ENCODE results near the gene GRIK1.

GRIK1 gene

DNA sequence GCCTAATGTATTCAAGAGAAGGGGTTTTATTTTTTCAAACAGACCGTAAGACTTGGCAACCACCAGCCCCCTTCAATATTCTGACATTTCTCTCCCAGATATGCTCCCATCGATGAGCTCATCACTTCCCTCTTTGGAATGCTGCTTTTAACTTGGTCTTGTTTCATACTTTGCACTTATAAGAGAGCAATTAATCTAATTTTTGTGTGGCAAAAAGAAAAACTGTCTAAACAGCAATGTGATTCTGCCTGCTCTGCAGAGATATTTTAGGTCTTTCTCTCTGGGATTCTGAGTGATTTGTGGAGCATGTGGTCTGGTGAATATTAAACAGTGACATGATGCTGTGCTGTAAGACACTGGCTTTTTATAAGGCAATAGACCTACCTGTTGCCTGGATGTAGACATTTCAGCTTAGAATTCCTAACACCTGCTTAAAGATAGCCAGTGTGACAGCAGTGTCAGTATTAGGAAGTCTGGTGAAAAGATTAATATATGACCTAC is 356.3 kb downstream of the GRIK1 start:
- no peak for DNase-seq

DNA sequence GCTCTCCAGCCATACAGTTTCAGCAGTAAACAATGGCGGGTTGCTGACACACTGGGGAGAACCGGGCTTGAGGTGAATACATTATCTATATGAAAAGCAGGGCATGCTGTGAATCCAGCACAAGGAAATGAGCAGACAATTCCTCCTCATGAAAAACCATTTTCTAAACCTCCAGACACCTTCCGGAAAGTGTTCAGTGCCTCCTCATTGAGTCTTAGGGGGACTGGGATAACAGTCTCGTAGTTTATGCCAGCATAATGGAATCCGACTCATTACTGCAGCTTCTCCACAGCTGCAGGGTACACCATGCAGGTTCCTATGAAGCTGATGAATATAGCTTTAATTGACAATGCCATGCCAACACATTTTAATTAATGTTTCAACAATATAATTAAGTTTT is 356.9 kb downstream of the GRIK1 start:
- DNase-seq = no peak

DNA sequence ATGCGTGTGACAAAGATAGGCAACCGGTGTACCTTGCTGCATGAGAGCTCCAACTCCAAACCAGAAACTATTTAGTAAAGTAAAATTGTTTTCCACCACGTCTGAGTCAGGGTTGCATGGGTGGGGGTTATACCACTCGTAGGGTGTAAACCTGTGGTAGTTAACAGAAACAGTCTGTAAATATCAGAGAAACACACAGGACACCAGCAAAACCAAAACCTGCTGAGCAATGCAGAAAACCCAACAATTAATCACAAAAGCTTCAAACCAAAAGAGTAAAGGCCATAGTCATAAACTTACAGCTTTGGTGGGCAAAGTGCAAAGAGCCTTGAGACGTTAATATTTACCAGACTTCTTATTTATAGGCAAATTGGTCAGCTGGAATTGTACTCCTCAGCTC is 358.4 kb downstream of the GRIK1 start:
- DNase-seq = no peak

DNA sequence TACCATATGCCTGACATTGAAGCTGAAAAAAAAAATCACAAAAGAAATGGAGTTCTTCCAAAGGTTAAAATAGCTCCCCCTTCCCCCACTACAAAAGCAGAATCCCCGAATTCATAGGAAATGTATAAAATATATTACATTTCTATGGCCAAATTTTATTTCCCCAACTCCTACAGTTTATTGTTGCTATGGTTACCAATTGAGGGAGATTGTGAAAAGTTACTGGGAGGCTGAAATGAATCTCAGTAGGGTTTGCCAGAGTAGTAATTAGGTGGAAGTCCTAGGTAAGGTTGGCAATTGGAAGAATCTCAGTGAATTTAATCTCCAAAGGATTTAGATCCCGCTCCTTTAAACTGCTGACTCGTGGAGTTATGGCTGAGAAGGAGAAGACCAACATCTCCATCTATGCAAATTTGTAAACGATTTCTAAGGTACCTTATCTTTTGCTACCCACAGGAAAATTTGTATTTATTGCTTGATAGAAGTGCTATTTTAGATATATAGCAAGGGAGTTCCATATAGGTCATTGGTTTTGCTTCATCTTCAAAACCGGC is 359.0 kb downstream of the GRIK1 start:
- DNase-seq = no peak

DNA sequence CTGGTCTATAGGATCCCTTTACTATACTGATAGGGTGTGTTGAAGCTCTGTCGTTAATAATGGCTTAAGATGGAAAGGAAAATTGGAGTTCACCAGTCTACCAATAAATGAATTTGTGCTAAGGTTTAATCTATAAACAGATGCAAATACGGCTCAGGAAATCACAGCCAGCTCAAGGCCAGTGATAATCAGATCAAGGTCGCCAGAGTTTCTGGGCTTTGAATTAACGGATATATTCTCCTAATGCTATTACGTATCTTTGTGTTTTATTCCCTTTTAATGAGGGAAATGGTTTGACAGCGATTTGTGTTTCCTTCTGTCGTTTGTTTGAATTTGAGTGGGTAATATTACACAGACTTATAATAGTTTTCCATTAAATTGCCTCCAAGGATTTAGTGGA is 361.5 kb downstream of the GRIK1 start:
- no peak for DNase-seq

DNA sequence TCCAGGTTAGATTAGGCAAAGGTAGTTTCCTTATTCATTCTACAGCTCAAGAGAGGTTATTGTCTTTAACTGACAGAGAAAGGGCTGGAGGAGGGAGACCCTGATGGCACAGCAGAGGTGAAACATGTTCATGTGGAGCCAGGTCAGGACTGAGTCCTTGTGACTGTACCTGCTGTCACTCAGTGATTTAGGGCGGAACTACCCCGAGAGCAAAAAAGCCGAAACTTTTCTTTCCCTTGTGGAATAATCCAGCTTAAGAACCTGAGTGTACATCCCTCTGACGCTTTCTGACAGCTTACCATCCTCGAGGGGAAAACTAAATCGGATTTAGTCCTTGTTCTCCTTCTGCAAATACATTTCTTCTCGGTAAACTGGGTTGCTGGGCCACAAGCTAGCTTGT is 367.8 kb downstream of the GRIK1 start:
- no peak for DNase-seq

DNA sequence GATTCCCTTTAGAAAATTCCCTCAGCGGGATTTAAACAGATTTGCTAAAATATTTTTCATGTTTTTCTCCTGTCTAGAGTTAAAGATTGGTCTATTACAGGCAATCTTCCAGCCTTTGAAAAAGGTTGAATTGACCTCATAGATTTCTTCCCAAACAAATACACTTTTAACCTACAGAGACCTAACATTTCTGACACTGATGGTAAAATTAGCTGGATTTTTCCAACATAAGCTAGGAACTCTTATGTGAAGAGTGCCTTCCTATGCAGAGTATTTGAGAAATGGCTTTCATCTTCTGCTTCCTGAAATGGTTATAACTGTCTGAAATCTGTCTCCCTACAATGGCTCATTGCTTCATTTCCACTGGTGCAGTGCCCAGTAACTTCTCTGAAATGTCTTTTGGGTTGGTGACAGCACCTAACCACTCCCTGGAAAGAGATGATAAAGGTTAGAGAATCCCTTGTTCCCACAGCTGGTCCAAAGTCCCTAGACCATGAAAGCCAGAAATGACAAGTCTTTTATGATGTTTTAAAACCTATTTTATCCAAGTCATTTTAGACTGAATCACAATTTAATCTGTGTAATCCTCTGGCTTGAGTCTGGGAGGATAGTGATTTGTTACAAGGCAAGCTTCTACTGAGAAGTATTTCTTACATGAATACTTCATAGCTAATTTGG is 371.6 kb downstream of the GRIK1 start:
- DNase-seq = no peak

DNA sequence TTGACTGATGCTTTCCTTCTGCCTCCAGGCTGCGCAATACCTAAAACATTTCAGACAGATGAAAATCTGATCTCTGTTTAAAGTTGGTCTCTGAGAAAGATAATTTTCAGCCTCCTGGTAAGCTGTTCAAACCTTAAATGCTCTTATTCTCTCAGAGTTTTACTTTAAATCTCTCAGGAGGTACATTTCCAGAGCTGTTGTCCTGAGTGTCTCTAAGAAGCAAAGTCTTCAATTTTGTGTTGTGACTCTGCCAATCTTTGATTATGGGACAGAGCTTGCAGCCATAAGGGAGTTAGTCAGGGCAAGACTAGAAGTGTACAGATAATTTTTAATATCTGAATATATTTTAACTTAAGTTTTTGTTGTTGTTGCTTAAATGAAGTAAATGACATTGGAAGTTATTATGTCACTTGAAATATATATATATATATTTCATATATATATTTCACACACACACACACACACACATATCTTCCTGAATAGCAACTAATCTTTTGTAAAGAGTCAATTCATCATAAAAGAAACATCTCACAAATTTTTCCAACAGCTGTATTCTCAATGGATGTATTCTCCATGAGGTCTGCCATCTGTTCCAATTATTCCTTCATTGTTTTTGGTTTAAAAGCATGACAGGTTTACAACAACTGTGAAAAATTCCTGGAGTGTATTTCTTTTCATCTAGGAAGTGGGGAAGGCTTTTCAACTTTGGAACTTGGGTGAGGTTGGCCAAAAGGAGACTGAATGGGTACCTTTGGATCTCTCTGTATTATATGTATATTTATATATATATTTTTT is 381.7 kb downstream of the GRIK1 start:
- DNase-seq = no peak

DNA sequence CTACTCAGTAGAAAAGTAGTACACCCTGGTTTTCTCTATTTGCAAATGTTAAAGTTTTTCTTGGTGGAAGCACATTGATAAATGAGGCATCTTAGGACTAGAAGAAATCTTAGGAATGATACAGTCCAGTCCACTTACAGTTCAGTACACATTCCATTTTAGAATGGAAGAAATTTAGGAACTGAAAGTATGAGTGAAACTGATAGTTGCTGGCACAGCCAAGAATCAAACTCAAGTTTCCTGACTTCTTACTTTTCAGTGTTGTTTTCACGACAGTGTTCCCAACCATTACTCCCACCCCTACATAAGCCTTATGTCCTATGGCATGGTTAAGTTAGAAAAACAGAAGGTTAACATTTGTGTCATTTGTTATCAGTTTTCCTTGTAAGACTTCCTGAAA is 382.6 kb downstream of the GRIK1 start:
- DNase-seq = no peak

DNA sequence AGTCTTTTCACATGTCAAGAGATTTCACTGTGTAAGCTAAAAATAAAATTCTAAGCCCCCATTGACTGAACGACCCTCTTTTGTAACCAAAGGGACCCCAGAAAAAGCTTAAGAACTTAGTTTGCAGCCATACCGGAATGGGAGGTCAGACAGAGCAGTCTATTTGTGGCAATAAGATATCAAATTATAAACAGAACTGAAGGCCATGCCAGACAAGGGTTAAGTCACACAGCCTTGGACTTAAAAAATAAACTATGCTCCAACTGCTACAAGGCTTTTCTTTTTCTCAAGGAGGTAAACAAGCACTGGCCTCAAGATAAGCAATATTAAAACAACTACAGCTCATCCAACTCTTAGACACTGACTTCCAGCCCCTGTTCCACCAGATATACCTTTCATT is 384.2 kb downstream of the GRIK1 start:
- no peak for DNase-seq

DNA sequence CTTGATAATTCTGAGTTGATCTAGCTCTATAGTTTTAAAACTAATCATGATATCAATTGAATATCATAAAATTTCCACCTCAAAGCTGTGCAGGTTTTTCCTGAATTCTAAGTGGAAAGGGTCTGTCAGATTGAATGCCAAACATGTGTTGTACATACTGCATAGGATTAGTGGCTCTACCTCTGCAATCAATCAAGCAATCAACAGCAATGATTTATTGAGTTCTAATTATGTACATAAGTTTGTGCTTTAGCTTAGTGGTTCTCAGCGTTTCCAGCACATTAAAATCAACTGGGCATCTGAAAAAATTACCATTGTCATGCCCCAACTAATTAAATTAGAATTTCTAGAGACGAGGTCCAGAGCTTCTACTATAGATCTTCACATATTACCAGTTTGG is 389.6 kb downstream of the GRIK1 start:
- DNase-seq = no peak

DNA sequence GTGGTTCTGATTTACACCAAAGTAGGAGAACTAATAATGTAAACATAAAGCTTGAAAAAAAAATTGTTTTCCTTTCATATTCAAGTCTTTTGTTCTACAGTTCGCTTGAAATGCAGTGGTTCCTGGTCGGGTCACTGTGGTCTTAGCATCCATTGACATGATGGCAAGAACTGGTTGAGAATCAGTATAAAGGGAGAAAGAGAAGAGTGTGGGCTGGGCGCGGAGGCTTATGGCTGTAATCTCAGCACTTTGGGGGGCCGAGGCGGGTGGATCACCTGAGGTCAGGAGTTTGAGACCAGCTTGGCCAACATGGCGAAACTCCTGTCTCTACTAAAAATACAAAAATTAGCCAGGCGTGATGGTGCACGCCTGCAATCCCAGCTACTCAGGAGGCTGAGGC is 390.2 kb downstream of the GRIK1 start:
- DNase-seq = no peak

DNA sequence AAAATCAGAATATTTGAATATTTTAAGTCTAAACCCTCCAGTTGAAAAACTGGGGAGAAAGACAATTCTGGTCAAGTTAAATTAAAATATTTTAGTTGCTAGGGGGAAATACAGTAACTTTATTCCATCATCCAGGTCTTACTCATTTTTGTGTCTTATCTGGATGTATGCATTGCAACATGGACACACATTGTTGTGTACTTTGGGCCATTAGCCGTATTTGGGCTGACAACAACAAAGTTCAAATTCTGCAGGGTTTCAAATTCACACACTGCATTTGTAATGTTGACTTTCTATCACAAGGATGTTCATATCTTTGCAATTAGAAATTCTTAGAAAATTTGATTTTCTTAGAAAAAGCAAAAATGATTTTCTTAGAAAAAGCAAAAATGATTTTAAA is 391.8 kb downstream of the GRIK1 start:
- no peak for DNase-seq

DNA sequence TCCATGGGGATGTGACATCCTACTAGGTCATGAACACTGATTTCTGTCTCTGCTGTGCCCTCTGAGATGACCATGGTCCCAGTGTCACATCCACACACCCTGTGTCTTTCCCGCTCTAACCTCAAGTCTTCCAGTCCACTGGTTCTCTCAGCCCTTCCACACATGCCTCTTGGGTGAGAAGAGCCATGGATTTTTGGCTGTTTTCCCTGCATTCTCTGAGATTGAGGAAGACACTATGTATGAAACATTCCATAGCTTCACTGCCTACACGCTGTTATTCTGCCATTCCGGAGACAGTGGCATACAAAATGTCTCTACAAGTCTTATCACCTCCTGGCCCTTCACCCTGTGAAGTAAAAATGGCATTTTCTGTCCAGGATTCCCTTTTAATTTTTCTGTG is 393.7 kb downstream of the GRIK1 start:
- no peak for DNase-seq

DNA sequence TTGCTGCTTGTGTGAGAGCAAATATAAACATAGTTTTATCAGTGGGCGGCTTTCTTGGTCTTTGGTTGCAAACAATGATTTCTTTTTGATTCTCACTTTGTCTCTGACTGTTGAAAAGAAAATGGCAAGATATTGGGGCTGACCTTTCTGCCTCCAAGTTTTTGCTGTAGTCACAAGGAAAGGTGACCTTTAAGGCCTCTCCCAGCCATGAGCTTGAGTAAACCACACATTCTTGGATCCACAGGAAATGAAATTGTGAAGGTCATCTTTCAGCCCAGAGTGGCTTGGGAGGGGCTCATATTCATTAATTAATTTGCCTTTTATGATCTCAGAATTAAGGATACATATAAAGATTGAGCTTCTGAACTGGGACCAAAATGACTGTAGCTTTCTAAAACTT is 399.5 kb downstream of the GRIK1 start:
- no peak for DNase-seq

DNA sequence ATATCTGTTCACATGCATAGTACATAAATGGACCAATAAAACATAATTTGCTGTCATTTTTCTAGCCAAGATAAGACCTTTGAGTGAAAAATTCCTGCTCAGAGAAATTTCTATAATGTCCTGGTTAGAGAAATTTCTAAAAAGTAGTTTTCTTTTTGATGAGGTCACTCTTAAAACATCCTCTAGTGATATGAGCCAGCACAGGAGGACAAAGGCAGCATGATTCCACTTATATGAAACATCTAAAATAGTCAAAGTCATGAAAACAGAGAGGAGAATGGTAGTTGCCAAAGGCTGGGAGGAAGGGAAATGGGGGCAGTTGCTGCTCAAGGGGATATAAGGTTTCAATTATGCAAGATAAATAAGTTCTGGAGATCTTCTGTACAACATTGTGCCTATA is 401.7 kb downstream of the GRIK1 start:
- DNase-seq = no peak

DNA sequence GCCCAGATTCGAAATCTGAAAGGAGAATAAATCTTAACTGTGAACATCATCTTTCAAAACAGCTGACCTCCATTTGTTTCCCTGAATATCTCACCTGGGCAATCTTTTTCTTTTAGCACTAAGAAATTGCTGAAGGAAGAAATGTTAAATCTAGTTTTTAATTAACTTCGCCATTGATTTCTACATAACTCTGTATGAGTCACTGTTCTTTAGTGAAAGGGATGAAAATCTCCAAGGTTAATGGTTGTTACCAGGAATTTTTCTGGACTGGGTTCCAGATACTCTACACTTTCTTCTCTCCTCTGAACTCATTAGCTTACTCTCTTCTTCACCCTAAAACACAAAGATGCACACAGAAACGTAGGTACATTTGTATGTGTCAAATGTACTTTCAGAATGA is 405.3 kb downstream of the GRIK1 start:
- no peak for DNase-seq

DNA sequence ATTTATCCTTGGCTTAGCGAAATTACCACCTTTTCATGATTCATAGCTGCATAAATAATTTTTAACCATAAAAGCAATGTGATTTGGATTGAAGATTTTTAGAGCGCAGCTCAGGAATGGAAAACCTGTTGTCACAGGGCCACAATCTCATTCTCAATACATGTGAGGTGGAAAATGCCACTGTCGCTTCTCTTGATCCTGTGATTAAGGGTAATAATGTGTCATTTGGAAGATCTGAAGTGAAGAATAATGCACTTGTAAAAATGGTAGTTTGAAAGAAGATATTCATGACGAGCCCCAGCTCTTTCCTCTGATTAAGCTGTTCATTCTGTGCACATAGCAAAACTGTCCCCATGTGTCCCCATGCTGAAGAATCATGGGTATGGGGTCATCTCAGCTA is 410.7 kb downstream of the GRIK1 start:
- no peak for DNase-seq

DNA sequence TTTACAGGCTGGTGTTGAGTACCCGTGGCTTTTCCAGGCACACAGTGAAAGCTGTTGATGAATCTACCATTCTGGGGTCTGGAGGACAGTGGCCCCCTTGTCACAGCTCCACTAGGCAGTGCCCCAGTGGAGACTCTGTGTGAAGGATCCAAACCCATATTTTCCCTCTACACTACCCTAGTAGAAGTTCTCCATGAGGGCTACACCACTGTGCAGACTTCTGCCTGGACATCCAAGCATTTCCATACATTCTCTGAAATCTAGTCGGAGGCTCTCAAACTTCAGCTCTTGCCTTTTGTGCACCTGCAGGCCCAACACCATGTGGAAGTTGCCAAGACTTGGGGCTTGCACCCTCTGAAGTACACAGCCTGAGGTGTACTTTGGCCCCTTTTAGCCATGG is 413.3 kb downstream of the GRIK1 start:
- DNase-seq = no peak

DNA sequence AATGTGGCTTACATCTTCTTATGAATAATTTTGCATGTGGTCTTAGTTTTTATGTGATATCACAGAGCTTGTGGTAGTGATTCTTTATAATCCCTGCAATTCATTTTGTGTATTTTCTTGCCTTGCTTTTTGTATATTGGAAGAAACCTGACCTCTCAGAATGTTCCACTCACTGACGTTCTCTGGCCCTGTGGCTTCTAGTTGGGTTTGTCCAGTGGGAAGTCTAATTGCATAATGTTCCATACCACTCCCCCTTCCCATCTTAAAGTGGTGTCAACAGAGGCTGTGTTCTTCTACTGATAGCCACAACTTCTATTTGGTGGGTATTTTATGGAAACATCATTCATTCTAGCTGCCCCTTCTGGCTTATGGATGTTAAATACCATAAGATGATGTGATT is 415.7 kb downstream of the GRIK1 start:
- no peak for DNase-seq

DNA sequence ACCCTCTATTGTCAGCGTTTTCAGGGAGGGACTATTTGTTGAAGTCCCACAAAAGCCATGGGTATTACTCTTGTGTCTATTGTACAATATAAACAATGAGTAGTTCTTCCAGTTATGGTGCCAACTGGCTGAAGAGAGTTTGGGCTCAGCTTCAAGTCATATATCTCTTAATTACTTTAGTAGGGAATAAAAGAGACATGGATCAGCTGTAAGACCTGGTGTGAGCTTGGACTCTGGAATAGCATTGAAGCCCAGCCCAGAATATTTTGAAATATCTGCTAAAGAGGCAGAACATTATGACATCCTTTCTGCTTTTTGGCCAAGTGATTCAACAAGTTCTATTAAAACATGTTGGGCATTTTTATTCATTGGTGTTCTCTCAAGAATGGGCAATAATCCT is 416.1 kb downstream of the GRIK1 start:
- DNase-seq = no peak

DNA sequence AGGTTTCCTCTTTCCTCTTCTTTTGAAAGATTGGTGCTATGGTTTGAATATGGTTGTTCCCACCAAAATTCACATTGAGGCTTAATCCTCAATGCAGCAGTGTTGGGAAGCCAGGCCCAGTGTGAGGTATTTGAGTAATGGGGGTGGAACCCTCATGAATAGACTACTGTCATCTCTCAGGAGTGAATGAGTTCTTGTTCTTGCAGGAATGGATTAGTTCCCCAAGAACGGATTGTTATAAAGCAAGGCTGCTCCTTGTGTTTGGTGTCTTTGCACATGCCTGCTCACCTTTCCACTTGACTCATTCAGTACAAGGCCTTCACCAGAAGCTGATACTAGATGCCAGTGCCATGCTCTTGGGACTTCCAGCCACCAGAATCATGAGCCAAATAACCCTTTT is 417.9 kb downstream of the GRIK1 start:
- no peak for DNase-seq

DNA sequence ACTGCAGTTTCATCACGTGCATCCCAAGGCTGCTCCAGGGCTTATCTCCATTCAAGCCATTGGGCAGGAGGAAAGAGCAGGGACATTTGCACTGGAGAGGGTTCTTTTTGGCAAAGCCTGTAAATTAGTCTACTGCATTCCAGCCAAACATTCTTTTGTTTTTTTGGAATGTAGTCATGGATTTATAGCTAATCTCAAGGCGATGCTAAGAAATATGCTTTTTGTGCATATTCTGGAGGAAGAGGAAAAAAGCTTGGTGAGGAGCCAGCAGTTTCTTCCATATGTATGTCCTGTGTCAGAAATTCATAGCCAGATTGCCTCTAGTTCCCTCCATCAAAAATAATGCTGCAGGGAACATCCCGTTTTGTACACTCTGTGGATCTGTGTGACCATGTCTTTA is 419.6 kb downstream of the GRIK1 start:
- DNase-seq = no peak

DNA sequence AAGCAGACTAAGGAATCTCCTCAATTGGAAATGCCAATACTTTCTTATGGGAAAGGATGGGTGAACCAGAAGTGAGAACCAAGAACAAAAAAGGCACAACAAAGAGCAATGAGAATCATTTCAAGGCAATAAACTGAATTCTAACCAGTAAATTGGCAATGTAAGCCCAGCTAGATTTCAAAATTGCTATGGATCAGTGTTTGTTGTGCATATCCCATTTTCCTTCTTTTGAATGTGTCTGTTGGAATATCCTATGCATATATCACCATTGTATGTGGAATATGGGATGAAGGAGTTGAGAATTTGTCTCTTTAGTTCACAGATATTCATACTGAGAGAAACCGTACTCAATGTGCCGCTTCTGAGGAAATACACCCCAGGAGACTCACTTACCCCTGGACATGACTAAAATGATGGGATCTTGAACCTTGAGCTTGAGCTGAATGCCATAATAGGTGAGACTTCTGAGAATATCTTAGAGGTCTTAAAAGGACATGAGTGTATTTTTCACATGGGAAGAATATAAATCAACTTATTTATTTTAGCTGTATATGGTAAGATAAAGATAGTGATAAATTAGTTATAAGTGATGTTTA is 425.0 kb downstream of the GRIK1 start:
- no peak for DNase-seq
